Mucosa of descending colon (tissue), 3 donors: ENCODE data around the gene VAMP2. TPM values are rescaled to one million over a fixed set of nuclear protein-coding genes. Genes with fewer than 3 reads are reported as not detected.

Experiments
- ATAC-seq: fragments of 200-7000 bp; cut with Tn5 transposase; one replicate; pipeline ENCODE4 v1.9.1; 2020; ENCODE audit warnings: mild to moderate bottlenecking, moderate library complexity
- DNase-seq, 3 donors: peaks; one replicate each; pipeline ENCODE4 v3.0.0-alpha.2; 2020
- H3K36me3 ChIP-seq: fragments of 200-600 bp; one replicate; pipeline ENCODE4 v1.8.0; 2021; ENCODE audit warnings: low read depth, mild to moderate bottlenecking
- H3K4me1 ChIP-seq: fragments of 200-600 bp; one replicate; pipeline ENCODE4 v1.8.0; 2021; ENCODE audit warnings: low read depth, mild to moderate bottlenecking
- H3K4me3 ChIP-seq: fragments of 200-600 bp; one replicate; pipeline ENCODE4 v1.8.0; 2021; ENCODE audit warnings: mild to moderate bottlenecking
- H3K9me3 ChIP-seq: fragments of 200-600 bp; one replicate; pipeline ENCODE4 v1.8.0; 2021; ENCODE audit warnings: mild to moderate bottlenecking
- intact Hi-C, 2 donors: fragments of 100-400 bp; cut with DNase I in 1 of 2; cut with micrococcal nuclease in 1 of 2; formaldehyde crosslinking; loops; one replicate each; pipeline versions ENCODE4 v1.11.0 to v1.11.1; 2022; cut with DNase I, micrococcal nuclease
- total RNA-seq, 3 donors: library from RNA; stranded (reverse); fragmentation: NEBNext Ultra II Directional in 2 of 3; extraction: Animal tissue kit (Norgen Biotek cat#: 25700) in 2 of 3; gene quantifications; one replicate each; pipeline versions ENCODE4 v1.2.1 to v1.2.4, GENCODE V29; 2021 to 2023
- TF ChIP-seq, protein P1 (sequence below): fragments of 200-600 bp; IDR thresholded peaks from one replicate; pipeline ENCODE4 v1.8.0; 2022; ENCODE audit warnings: antibody characterized with exemption, mild to moderate bottlenecking
- donor health status: DM: no; HTN: no; CAD: no; lungs with moderate emphysema.
- donor health status: DM: no; HTN: no; CAD: no.
- donor health status: DM: no; HTN: yes; CAD: no.

VAMP2 gene
- total RNA-seq, 3 donors from 2014 or later = 56.4 to 77.2 (median 62.8) TPM

GRCh38 chr17:8167526-8167925 lies 4.8 kb upstream of the VAMP2 start:
- ATAC-seq (no peak), DNase-seq (no peak)
- Histone ChIP-seq H3K9me3 (no peaks in the 10 kb centered on the region), H3K36me3 (no peaks in the 10 kb centered on the region), H3K4me1 (peaks cover 14% of the 10 kb centered on the region), H3K4me3 (no peak overlapping the region)
- TF ChIP-seq, protein P1, sequence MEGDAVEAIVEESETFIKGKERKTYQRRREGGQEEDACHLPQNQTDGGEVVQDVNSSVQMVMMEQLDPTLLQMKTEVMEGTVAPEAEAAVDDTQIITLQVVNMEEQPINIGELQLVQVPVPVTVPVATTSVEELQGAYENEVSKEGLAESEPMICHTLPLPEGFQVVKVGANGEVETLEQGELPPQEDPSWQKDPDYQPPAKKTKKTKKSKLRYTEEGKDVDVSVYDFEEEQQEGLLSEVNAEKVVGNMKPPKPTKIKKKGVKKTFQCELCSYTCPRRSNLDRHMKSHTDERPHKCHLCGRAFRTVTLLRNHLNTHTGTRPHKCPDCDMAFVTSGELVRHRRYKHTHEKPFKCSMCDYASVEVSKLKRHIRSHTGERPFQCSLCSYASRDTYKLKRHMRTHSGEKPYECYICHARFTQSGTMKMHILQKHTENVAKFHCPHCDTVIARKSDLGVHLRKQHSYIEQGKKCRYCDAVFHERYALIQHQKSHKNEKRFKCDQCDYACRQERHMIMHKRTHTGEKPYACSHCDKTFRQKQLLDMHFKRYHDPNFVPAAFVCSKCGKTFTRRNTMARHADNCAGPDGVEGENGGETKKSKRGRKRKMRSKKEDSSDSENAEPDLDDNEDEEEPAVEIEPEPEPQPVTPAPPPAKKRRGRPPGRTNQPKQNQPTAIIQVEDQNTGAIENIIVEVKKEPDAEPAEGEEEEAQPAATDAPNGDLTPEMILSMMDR = no peak
- intact Hi-C loops = no loop called here

DNA sequence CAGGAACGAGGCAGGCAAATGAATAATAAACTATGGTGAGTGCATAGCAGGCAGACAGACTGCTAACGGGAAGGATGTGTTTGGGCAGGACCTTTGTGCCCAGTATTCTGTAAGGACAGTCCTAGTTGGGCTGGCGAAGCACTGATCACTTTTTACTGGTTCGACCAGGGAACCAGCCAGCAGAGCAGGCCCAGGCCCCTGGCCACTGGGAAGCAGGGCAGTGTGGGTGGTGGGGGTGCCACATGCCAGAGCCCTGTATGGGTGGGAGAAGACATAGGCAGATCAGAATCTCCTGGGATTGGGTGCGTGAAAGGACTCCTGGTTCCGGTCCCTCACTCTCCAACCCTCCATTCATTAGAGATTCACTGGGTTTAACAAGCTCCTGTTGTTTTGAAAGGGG lies 4.0 kb upstream of the VAMP2 start:
- TF ChIP-seq, protein P1 = no peak
- Histone ChIP-seq H3K4me3 (no peak overlapping the region), H3K36me3 (no peaks in the 10 kb centered on the region), H3K9me3 (no peaks in the 10 kb centered on the region), H3K4me1 (peaks cover 17% of the 10 kb centered on the region)
- intact Hi-C loops = no loop called here
- DNase-seq (peak in 2 of 3 donors; percentile 27 to 38), ATAC-seq (no peak)

DNA sequence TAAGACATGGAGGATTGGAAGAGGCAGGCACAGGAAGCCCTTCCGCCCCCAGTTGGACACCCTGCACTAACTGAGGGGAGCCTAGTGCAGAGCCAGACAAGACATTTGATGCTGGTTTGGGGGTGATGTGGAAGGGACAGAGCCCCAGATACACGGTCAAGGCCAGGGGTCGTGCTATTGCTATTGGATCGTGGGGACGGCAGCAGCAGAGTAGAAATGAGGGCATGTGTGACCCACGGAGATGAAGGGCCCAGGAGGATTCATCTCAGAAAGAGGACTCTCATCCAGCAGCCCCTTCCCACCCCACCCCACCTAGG lies 2.0 kb upstream of the VAMP2 start:
- no peak overlapping the region for H3K4me3 ChIP-seq
- intact Hi-C loops = no loop called here

DNA sequence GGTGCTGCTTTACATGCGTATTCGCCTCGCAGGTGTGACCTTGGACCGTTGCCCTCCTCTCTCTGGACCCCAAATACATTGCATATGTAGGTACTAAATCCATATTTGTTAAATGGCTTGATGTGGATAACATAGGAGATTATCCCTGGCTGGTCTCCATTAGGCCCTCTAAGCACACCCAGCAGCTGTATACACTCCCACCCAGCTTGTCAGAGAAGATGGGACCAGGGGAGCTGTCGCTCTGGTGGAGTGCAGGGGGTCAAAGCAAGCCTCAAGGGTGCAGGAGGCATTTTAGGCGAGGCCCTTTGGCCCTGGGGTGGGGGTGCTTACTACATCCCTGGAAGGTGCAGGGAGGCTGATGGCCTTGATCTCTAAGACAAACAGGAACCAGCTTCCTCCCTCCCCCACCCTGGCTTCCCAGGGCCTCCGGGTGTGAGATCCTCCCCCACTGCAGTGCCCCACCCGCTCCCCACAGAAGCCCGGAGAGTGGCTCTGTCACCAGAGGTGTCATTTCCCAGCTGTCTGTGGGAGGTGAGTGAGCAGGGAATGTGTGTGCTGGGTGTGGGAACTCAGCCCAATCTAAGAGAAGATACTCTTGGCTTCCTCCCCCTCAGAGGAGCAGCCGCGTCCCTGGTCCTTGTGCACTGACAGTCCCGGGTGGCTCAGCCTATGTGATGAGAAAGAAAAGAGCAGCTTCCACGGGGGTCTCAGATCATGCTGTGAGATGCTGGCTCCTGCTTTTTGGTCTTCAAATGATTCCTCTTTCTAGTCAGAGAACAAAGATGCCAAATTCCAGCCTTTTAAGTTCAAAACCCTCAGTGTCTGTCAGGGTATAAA lies 1.4 kb upstream of the VAMP2 start:
- peak; percentile 84 to 91 (median 86) for DNase-seq
- intact Hi-C loops = no loop called here
- ATAC-seq = peak; percentile 73
- Histone ChIP-seq H3K4me3 (no peak overlapping the region), H3K9me3 (no peaks in the 10 kb centered on the region), H3K36me3 (no peaks in the 10 kb centered on the region), H3K4me1 (peaks cover 41% of the 10 kb centered on the region)
- TF ChIP-seq, protein P1 = no peak

More for the DNA sequence above, 2.0 kb upstream of the VAMP2 start:
- H3K4me1 ChIP-seq = peaks cover 35% of the 10 kb centered on the region
- TF ChIP-seq, protein P1 = no peak
- ATAC-seq = no peak
- no peaks in the 10 kb centered on the region for H3K9me3 ChIP-seq
- no peaks in the 10 kb centered on the region for H3K36me3 ChIP-seq
- DNase-seq = peak in 1 of 3 donors; percentile 41

DNA sequence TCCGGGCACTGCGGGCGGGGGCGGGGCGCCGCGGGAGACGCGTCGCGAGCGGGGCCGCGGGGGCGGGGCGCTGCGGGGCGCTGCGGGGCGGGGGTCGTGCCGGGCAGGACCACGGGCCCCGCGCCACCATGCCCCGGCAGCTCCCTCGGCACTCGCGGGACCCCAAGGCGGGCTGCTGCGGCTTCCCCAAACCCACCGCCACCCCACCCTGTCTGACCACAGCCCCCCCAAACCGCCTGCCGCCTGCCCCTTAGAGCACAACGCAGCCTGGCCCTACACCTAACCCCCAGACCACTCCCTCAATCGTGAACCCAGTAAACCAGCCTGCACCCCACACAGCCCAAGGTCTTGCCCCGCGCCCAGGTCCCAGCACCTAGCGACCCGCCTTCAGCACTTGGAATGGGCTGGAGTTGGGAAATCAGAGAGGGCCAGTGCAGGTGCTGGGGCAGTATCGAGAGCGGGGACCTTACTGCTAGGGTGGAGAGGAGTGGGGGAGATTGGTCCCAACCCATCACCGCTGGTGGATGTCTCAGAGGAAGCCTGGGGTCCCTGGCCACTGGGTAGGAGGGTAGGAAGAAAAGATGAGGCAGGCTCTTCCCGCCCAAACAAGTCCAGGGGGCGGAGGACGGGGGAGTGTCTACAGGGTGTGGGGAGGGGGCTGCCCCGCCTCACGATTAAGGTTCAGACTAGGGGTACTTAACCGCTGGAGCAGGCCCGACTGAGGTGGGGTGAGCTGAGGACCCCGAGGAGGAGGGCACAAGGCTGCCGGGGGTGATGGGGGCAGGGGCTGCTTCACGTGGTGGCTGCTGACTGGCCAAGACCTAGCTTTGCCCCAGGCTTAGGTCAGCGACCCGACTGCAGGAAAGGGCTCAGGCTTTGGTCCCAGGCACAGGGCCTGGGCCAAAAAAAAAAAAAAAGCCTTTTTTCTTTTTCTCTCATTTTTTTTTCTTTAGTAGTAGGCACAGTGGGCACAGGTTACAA lies 539 bp upstream of the VAMP2 start:
- peak; percentile 42 to 71 (median 61) for DNase-seq
- Histone ChIP-seq H3K36me3 (no peaks in the 10 kb centered on the region), H3K4me3 (peak overlapping the region; percentile 100), H3K4me1 (peaks cover 49% of the 10 kb centered on the region), H3K9me3 (no peaks in the 10 kb centered on the region)
- TF ChIP-seq, protein P1 = no peak
- ATAC-seq = no peak
- intact Hi-C loops = no loop called here
